ENCODE data around the gene FN3K.

FN3K gene

GRCh38 chr17:82797061-82797460 lies 61.6 kb downstream of the FN3K start:
- no peak for DNase-seq

DNA sequence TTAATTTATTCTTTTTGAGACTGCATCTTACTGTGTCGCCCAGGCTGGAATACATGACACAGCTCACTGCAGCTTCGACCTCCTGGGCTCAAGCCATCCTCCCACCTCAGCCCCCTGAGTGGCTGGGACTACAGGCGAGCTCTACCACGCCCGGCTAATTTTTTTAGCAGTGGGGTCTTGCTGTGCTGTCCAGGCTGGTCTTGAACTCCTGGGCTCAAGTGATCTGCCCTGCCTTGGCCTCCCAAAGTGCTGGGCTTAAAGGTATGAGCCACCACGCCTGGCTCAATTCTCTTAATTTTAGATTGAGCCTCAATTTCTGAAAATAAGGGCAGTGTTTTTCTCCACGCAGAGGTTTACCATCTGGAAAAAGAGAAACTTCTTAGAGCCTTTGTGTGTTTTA lies 63.3 kb downstream of the FN3K start:
- DNase-seq: no peak

GRCh38 chr17:82799591-82799990 lies 64.2 kb downstream of the FN3K start:
- no peak for DNase-seq

All from fibroblast of skin of right biceps (primary cell).